Measurements from ENCODE around the gene BTBD6. TPM values are rescaled to one million over a fixed set of nuclear protein-coding genes. Genes with fewer than 3 reads are reported as not detected.
A peak's percentile ranks its signal among the peaks of the same experiment; 100 is the strongest.

BTBD6 gene
- total RNA-seq (26.3 TPM), polyA plus RNA-seq (44.9 TPM)
- long read RNA-seq, donor 1, result 0 reads
- long read RNA-seq, donor 2, result 0 reads
- long read RNA-seq, donor 3, transcript BTBD6-203 (4 exons, 2,176 nt), result major isoform, 16 of 18 reads
- long read RNA-seq, donor 3, partial matches to known transcripts, result 0 of 18 reads
- long read RNA-seq, donor 3, other reads (novel, unspliced or antisense), result 0 of 18 reads
- long read RNA-seq, donor 4, transcript BTBD6-203 (4 exons, 2,176 nt), result major isoform, 5 of 7 reads
- long read RNA-seq, donor 4, partial matches to known transcripts, result 0 of 7 reads
- long read RNA-seq, donor 4, other reads (novel, unspliced or antisense), result 0 of 7 reads
- long read RNA-seq, donor 5, transcript BTBD6-206 (5 exons, 1,335 nt), result minor isoform, 5 of 29 reads
- long read RNA-seq, donor 5, transcript BTBD6-203 (4 exons, 2,176 nt), result major isoform, 20 of 29 reads
- long read RNA-seq, donor 5, partial matches to known transcripts, result 0 of 29 reads
- long read RNA-seq, donor 5, other reads (novel, unspliced or antisense), result 0 of 29 reads
- long read RNA-seq, donor 6, transcript BTBD6-203 (4 exons, 2,176 nt), result major isoform, 11 of 12 reads
- long read RNA-seq, donor 6, partial matches to known transcripts, result 0 of 12 reads
- long read RNA-seq, donor 6, other reads (novel, unspliced or antisense), result 0 of 12 reads
- long read RNA-seq, donor 7, partial matches to known transcripts, result 0 of 6 reads
- long read RNA-seq, donor 7, other reads (novel, unspliced or antisense), result 0 of 6 reads
- long read RNA-seq, donor 8, partial matches to known transcripts, result 0 of 4 reads
- long read RNA-seq, donor 8, other reads (novel, unspliced or antisense), result 0 of 4 reads
- long read RNA-seq, donor 9, partial matches to known transcripts, result 0 of 5 reads
- long read RNA-seq, donor 9, other reads (novel, unspliced or antisense), result 0 of 5 reads
- long read RNA-seq, donor 10, transcript BTBD6-203 (4 exons, 2,176 nt), result major isoform, 5 of 10 reads
- long read RNA-seq, donor 10, partial matches to known transcripts, result 0 of 10 reads
- long read RNA-seq, donor 10, other reads (novel, unspliced or antisense), result 0 of 10 reads

- H3K4me3 ChIP-seq (ENCODE audit: low read length in 2 of 2), result peak within 1 kb of the TSS; percentile 57 to 80
- 2% methylated on average over 130 of the region's 130 CpGs for WGBS
- no peaks in the 10 kb centered on the region for H3K27me3 ChIP-seq (ENCODE audit: control insufficient read depth in 2 of 2, insufficient read depth in 1 of 2, low read length in 1 of 2)
- peak within 1 kb of the TSS in 1 of 2 donors; percentile 90 for H3K27ac ChIP-seq (ENCODE audit: low read depth in 1 of 2, low read length in 1 of 2)
- H3K9me3 ChIP-seq (ENCODE audit: control insufficient read depth in 2 of 2, insufficient read depth in 1 of 2, low read length in 1 of 2), result peaks cover 0 to 3% of the 10 kb centered on the region in 2 donors
- peaks cover 10 to 12% of the 10 kb centered on the region in 2 donors for H3K4me1 ChIP-seq (ENCODE audit: control insufficient read depth in 2 of 2, insufficient read depth in 2 of 2, low read length in 2 of 2)
- H3K36me3 ChIP-seq (ENCODE audit: control insufficient read depth in 2 of 2, insufficient read depth in 2 of 2, low read length in 1 of 2), result peaks cover 28 to 34% of the 10 kb centered on the region in 2 donors
- DNase-seq (ENCODE audit: low read depth in 6 of 9, low spot score in 9 of 9), result peak; percentile 55 to 91 (median 80)
Observed at GRCh38 chr14:105248368-105249181, at the start of gene BTBD6. TSS of gene BTBD6 (plus strand) at chr14:105248533. CDS start at chr14:105248712, 179 bp downstream.

GRCh38 chr14:105198588-105198987 is 49.7 kb upstream of the BTBD6 start:
- Histone ChIP-seq H3K27ac (ENCODE audit: low read depth in 1 of 2, low read length in 1 of 2) (no peak overlapping the region), H3K9me3 (ENCODE audit: control insufficient read depth in 2 of 2, insufficient read depth in 1 of 2, low read length in 1 of 2) (no peaks in the 10 kb centered on the region), H3K4me1 (ENCODE audit: control insufficient read depth in 2 of 2, insufficient read depth in 2 of 2, low read length in 2 of 2) (peaks cover 0 to 43% of the 10 kb centered on the region in 2 donors), H3K4me3 (ENCODE audit: low read length in 2 of 2) (no peak overlapping the region), H3K27me3 (ENCODE audit: control insufficient read depth in 2 of 2, insufficient read depth in 1 of 2, low read length in 1 of 2) (peaks cover 63 to 99% of the 10 kb centered on the region in 2 donors), H3K36me3 (ENCODE audit: control insufficient read depth in 2 of 2, insufficient read depth in 2 of 2, low read length in 1 of 2) (no peaks in the 10 kb centered on the region)
- 89% methylated on average over 4 of the region's 4 CpGs for WGBS
- no peak for DNase-seq (ENCODE audit: low read depth in 6 of 9, low spot score in 9 of 9)

- H3K27me3 ChIP-seq (ENCODE audit: control insufficient read depth in 2 of 2, insufficient read depth in 1 of 2, low read length in 1 of 2), result peaks cover 60 to 98% of the 10 kb centered on the region in 2 donors
- no peak overlapping the region for H3K4me3 ChIP-seq (ENCODE audit: low read length in 2 of 2)
- WGBS, result 56% methylated on average over 18 of the region's 18 CpGs
- DNase-seq (ENCODE audit: low read depth in 6 of 9, low spot score in 9 of 9), result no peak
- no peaks in the 10 kb centered on the region for H3K36me3 ChIP-seq (ENCODE audit: control insufficient read depth in 2 of 2, insufficient read depth in 2 of 2, low read length in 1 of 2)
- peaks cover 0 to 38% of the 10 kb centered on the region in 2 donors for H3K4me1 ChIP-seq (ENCODE audit: control insufficient read depth in 2 of 2, insufficient read depth in 2 of 2, low read length in 2 of 2)
- H3K9me3 ChIP-seq (ENCODE audit: control insufficient read depth in 2 of 2, insufficient read depth in 1 of 2, low read length in 1 of 2), result no peaks in the 10 kb centered on the region
- H3K27ac ChIP-seq (ENCODE audit: low read depth in 1 of 2, low read length in 1 of 2), result no peak overlapping the region
Observed at GRCh38 chr14:105199093-105199492, 49.2 kb upstream of the BTBD6 start.

- no peaks in the 10 kb centered on the region for H3K9me3 ChIP-seq (ENCODE audit: control insufficient read depth in 2 of 2, insufficient read depth in 1 of 2, low read length in 1 of 2)
- H3K36me3 ChIP-seq (ENCODE audit: control insufficient read depth in 2 of 2, insufficient read depth in 2 of 2, low read length in 1 of 2), result no peaks in the 10 kb centered on the region
- 91% methylated on average over 10 of the region's 10 CpGs for WGBS
- H3K4me3 ChIP-seq (ENCODE audit: low read length in 2 of 2), result no peak overlapping the region
- peaks cover 0 to 28% of the 10 kb centered on the region in 2 donors for H3K4me1 ChIP-seq (ENCODE audit: control insufficient read depth in 2 of 2, insufficient read depth in 2 of 2, low read length in 2 of 2)
- no peak for DNase-seq (ENCODE audit: low read depth in 6 of 9, low spot score in 9 of 9)
- H3K27me3 ChIP-seq (ENCODE audit: control insufficient read depth in 2 of 2, insufficient read depth in 1 of 2, low read length in 1 of 2), result peaks cover 60 to 94% of the 10 kb centered on the region in 2 donors
- no peak overlapping the region for H3K27ac ChIP-seq (ENCODE audit: low read depth in 1 of 2, low read length in 1 of 2)
Observed at GRCh38 chr14:105200074-105200473, 48.3 kb upstream of the BTBD6 start.

- no peaks in the 10 kb centered on the region for H3K36me3 ChIP-seq (ENCODE audit: control insufficient read depth in 2 of 2, insufficient read depth in 2 of 2, low read length in 1 of 2)
- no peak for DNase-seq (ENCODE audit: low read depth in 6 of 9, low spot score in 9 of 9)
- H3K9me3 ChIP-seq (ENCODE audit: control insufficient read depth in 2 of 2, insufficient read depth in 1 of 2, low read length in 1 of 2), result no peaks in the 10 kb centered on the region
- WGBS, result 85% methylated on average over 16 of the region's 16 CpGs
- no peak overlapping the region for H3K4me3 ChIP-seq (ENCODE audit: low read length in 2 of 2)
- peaks cover 0 to 23% of the 10 kb centered on the region in 2 donors for H3K4me1 ChIP-seq (ENCODE audit: control insufficient read depth in 2 of 2, insufficient read depth in 2 of 2, low read length in 2 of 2)
- peaks cover 54 to 88% of the 10 kb centered on the region in 2 donors for H3K27me3 ChIP-seq (ENCODE audit: control insufficient read depth in 2 of 2, insufficient read depth in 1 of 2, low read length in 1 of 2)
- H3K27ac ChIP-seq (ENCODE audit: low read depth in 1 of 2, low read length in 1 of 2), result no peak overlapping the region
Observed at GRCh38 chr14:105200641-105201040, 47.7 kb upstream of the BTBD6 start.

- no peak overlapping the region for H3K27ac ChIP-seq (ENCODE audit: low read depth in 1 of 2, low read length in 1 of 2)
- 36% methylated on average over 28 of the region's 28 CpGs for WGBS
Observed at GRCh38 chr14:105201156-105201924, 47.0 kb upstream of the BTBD6 start.

GRCh38 chr14:105201925-105202513 is 46.3 kb upstream of the BTBD6 start:
- DNase-seq (ENCODE audit: low read depth in 6 of 9, low spot score in 9 of 9), result peak in 1 of 9 donors; percentile 41

More at GRCh38 chr14:105201156-105201924, 47.0 kb upstream of the BTBD6 start:
- Histone ChIP-seq H3K4me1 (ENCODE audit: control insufficient read depth in 2 of 2, insufficient read depth in 2 of 2, low read length in 2 of 2) (peaks cover 0 to 16% of the 10 kb centered on the region in 2 donors), H3K9me3 (ENCODE audit: control insufficient read depth in 2 of 2, insufficient read depth in 1 of 2, low read length in 1 of 2) (no peaks in the 10 kb centered on the region), H3K36me3 (ENCODE audit: control insufficient read depth in 2 of 2, insufficient read depth in 2 of 2, low read length in 1 of 2) (no peaks in the 10 kb centered on the region), H3K27me3 (ENCODE audit: control insufficient read depth in 2 of 2, insufficient read depth in 1 of 2, low read length in 1 of 2) (peaks cover 49 to 81% of the 10 kb centered on the region in 2 donors), H3K4me3 (ENCODE audit: low read length in 2 of 2) (no peak overlapping the region)
- no peak for DNase-seq (ENCODE audit: low read depth in 6 of 9, low spot score in 9 of 9)

More at GRCh38 chr14:105201925-105202513, 46.3 kb upstream of the BTBD6 start:
- no peaks in the 10 kb centered on the region for H3K36me3 ChIP-seq (ENCODE audit: control insufficient read depth in 2 of 2, insufficient read depth in 2 of 2, low read length in 1 of 2)
- H3K4me1 ChIP-seq (ENCODE audit: control insufficient read depth in 2 of 2, insufficient read depth in 2 of 2, low read length in 2 of 2), result peaks cover 0 to 14% of the 10 kb centered on the region in 2 donors
- H3K9me3 ChIP-seq (ENCODE audit: control insufficient read depth in 2 of 2, insufficient read depth in 1 of 2, low read length in 1 of 2), result no peaks in the 10 kb centered on the region
- H3K27ac ChIP-seq (ENCODE audit: low read depth in 1 of 2, low read length in 1 of 2), result no peak overlapping the region
- H3K4me3 ChIP-seq (ENCODE audit: low read length in 2 of 2), result no peak overlapping the region
- WGBS, result 32% methylated on average over 20 of the region's 20 CpGs
- H3K27me3 ChIP-seq (ENCODE audit: control insufficient read depth in 2 of 2, insufficient read depth in 1 of 2, low read length in 1 of 2), result peaks cover 42 to 74% of the 10 kb centered on the region in 2 donors
